Effector CD4-positive, alpha-beta T cell (primary cell): ENCODE results near the gene MRPS27.
A peak's percentile ranks its signal among the peaks of the same experiment; 100 is the strongest.

ENCODE experiments used
- DNase-seq: peaks from one replicate; pipeline ENCODE4 v3.0.0-alpha.2; 2020
- total RNA-seq: gene quantifications from one replicate; lab custom pipeline; 2026; lab: John Stamatoyannopoulos, UW

Gene MRPS27
- 38.3 reads per million, percentile 62 among the genes with 10 or more reads in this experiment for total RNA-seq

DNA sequence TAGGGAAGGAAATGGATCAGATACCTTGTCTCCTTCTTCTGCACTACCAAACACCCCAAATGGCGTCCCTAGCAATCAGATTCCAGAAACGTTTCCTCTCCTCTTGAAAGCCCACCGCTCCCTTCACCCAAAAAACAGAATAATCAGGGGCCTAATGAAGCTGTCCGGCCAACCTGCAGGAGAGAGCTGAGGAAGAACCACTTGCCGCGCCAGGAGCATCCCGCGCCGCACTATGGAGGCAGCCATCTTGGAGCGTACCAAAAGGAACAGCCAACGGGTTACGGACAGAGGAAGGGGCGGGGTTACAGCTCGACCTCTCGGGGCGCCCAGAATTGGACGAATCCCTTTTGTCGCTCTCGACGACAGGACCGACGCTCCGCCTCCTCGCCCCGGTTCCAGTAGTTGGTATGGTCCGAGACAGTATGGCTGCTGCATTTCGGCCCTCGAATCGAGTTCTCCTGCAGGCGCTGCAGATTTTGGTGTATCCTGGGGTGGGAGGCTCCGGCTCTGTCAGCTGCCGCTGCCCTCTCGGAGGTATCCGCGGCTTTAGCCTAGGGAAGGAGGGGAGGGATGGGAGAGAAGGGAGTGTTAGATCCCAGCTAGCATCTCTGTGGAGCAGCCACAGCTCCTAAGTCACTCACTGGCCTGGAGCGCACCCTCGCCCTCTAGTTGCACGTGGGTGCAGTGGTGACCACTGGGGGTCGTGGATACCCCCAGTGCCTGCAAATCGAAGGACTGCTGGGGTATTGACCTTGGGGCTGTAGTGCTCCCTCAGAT is at the start of gene MRPS27, which contains the start of gene PTCD2:
Gene MRPS27 (minus strand): TSS at position 265 of the 777 bp plus-strand sequence. CDS start 19 bp downstream, at position 246.
Gene PTCD2 (plus strand): TSS at position 398 of the 777 bp plus-strand sequence. CDS start 10 bp downstream, at position 408.
- DNase-seq = peak; percentile 92

GRCh38 chr5:72369711-72370110 is 49.7 kb upstream of the MRPS27 start:
- no peak for DNase-seq

GRCh38 chr5:72369301-72369700 is 49.3 kb upstream of the MRPS27 start:
- DNase-seq = no peak

GRCh38 chr5:72368271-72368670 is 48.2 kb upstream of the MRPS27 start:
- DNase-seq = no peak

GRCh38 chr5:72366324-72366976 is 46.4 kb upstream of the MRPS27 start:
- no peak for DNase-seq

- DNase-seq = no peak
Observed at GRCh38 chr5:72364951-72365350, 44.9 kb upstream of the MRPS27 start.

DNA sequence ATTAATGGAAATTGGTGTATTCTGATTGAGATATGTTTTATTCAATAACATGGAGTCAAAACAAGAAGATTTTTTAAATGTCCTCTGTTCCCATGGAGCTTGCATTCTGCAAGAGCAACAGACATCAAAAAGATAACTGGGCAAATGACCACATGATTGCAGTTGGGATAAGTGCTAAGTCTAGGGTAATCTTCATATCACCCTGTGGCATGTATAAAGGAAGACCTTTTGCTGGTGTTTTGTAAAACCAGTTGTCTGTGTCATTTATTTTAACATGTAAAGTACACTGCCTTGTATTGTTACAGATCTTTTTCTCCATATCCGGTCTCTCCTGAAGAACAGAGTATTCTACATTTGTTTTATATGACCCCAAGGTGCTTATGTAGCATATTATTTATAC is 44.1 kb upstream of the MRPS27 start:
- DNase-seq = no peak

GRCh38 chr5:72363166-72363802 is 43.2 kb upstream of the MRPS27 start:
- no peak for DNase-seq

GRCh38 chr5:72359886-72360285 is 39.8 kb upstream of the MRPS27 start:
- no peak for DNase-seq

GRCh38 chr5:72358925-72359324 is 38.9 kb upstream of the MRPS27 start:
- DNase-seq = no peak

DNA sequence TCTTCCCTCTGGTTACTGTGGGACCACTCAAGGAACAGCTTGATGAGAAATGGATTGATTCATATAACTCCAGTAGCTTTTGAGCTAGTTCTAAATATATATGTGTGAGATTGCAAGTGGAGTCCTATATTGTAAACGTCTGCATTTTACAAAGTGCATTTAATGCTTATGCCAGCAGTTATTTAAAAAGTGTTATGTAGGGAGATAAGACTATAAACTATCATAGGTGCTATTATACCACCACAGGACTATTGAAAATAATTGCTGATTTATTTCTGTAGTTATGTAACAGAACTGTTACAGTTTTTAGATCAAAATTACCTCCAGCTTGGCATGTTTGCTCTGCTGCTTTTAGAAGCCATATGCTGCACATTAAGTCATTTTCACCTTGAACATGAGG is 36.3 kb upstream of the MRPS27 start:
- DNase-seq = no peak

DNA sequence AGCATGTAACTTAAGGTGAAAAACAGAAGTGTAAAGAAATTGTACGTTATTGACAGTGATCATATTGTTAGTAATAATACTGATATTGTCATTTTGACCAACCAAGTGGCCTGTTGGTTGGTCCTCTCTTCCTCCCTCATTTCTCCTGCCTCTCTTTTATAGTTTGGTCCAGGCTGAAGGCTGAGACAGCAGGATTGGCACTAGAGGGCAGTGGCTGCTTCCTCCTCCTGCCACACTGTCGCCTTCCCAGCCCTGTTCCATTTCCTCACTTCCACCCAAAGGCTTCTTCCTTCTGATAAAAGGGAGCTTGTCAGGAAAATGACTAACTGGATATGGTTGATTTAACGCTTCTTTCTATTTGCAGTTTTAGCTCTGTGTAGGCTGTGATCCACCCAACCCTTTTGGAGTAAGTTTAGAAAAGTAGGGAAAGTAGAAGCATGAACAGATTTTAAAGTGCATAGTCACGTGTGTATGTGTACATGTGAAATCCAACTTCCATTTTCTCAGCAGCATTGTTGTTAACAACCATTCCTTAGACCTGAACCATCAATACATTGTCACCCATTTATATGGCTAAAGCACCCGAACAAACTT is 35.8 kb upstream of the MRPS27 start:
- DNase-seq = no peak

DNA sequence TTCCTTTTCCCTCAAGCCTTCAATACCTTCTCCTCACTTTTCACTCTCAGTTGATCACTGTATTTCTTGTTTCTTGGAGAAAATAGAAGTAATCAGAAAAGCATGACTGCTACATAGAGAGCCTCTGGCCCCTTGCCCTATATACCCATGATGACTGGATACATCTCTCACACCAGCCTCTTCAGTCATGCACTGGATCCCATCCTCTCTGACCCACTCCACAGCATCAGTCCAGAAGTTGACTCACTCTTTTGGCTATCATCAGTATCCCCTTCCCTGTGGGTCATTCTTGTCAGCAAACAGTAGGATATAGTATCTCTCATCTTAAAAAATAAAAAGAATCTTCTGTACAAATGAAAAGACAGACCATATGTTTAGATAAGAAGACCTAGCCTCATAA is 33.0 kb upstream of the MRPS27 start:
- no peak for DNase-seq

GRCh38 chr5:72352616-72353015 is 32.6 kb upstream of the MRPS27 start:
- no peak for DNase-seq

DNA sequence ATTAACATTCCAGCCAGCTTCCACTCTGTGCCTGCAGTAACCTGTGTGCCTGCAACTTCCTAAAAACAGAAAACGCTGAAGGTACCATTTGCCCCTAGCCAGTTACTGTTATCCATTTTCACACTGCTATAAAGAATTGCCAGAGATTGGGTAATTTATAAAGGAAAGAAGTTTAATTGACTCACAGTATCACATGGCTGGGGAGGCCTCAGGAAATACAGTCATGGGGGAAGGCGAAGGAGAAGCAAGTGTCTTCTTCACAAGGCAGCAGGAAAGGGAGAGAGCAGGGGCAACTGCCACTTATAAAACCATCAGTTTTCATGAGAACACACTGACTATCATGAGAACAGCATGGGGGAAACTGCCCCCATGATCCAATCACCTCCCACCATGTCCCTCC is 31.3 kb upstream of the MRPS27 start:
- no peak for DNase-seq

GRCh38 chr5:72347801-72348308 is 27.8 kb upstream of the MRPS27 start:
- no peak for DNase-seq

DNA sequence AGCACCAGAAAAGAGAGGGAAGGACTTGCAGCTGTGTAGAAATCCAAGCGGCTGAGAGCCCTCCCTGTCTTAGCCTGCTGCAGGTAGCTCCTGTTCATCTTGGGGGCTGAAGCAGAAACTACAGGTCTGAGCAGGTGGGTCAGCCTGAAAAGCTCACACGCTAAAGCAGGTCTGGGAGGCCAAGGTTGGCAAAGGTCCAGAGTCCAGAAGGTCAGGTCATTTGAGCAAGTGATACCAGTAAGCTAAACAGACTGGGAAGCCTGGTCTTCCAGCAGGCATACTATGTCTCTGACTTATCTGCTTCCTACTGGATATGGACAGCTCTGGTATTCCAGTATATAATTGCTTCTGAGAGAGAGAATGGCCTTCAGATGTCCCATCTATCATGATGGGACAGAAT is 26.4 kb upstream of the MRPS27 start:
- DNase-seq = no peak

DNA sequence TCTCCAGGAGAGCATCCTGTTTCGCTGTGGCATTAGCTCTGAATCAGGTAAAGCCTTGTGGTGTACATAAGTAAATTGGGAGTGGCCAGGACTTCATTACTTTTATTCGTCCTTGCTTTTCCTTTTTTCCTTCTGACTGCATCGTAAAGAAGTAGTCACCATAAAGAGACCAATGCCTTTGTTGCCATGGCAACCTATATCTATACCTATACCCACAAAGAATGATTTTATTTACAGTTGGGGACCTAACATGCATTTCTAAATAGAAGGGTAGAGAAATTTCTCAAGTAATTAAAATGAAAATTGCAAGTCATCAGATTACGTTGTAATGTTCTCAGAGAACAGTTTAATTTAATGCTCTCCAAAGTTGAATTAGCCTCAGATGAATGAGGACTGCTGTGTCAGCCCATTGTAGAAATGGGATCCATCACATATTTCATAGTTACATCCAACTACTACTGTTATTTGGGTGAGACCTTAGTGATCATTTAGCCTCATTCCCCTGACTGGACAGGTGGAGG is 18.7 kb upstream of the MRPS27 start:
- DNase-seq = no peak

- no peak for DNase-seq
Observed at GRCh38 chr5:72337159-72337558, 17.1 kb upstream of the MRPS27 start.

DNA sequence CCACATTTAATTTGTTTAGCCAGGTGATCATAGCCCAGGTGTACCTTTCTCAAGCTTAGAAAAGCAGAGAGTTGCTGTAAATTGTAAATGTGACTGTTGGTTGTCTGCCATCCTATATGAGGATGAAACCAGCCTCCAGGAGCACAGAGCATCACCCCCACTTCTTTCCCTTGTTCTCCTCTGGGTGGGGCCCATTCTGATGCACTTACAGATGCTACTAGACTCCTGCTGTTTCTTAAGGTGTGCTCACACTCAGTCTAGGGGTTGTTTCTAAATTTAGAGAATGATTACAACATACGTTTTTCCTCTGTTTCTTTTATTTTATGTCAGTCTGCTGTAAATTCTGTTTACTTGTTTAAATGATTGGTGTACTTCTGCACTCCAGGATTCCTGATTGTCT is 10.7 kb upstream of the MRPS27 start:
- DNase-seq = no peak

DNA sequence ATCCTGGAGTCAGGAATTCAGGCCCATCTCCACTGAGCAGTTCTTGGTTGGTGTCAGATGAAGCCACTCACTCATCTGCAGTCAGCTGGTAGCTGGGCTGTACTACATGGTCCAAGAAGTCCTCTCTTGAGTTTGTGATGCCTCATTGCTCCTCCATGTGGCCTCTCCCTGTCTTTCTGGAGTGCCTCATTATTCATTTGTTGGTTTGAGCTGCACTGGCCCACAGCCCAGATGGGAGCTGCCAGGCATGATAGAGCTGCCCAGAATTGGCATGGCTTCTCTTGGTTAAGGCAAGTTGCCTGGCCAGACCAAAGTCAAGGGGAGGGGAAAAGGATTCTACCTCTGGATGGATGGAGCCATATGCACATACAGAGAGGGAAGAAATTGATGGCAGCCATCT is 8.1 kb upstream of the MRPS27 start:
- no peak for DNase-seq

DNA sequence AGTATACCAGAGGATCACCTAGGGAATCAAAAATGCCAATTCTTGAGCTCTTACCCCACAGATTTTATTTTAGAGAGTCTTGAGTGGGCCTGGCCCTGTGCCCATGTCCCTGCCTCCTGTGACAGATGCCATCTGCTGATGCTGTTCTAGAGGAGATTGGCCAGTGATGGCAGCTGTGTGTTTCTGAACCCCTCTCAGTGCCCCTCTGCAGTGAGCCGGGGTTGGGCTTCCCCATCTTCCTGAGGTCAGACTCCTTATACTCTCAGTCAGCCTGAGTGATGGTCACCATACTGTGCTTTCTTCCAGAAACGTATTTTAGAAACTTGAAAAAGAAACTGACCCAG is 6.2 kb upstream of the MRPS27 start:
- no peak for DNase-seq
